PC-3 (cell line): ENCODE data around the gene NXPH2. TPM values are rescaled to one million over a fixed set of nuclear protein-coding genes. Genes with fewer than 3 reads are reported as not detected.
A peak's percentile ranks its signal among the peaks of the same experiment; 100 is the strongest.

Experiments used
- ATAC-seq: fragments of 200-7000 bp; cut with Tn5 transposase; 2 replicates; pipeline ENCODE4 v1.9.1; 2020; ENCODE audit warnings: mild to moderate bottlenecking, moderate library complexity
- BruUV-seq: library from RNA; stranded (reverse); fragments of 400-500 nt; replicated peaks from 2 replicates; lab custom pipeline; 2021; lab: Mats Ljungman, UMichigan
- CTCF ChIA-PET: fragments of 300-600 bp; sonication (Branson Sonifier 250); formaldehyde crosslinking; loops from one replicate; lab custom pipeline; 2022; ENCODE audit warnings: antibody characterized with exemption; lab: Charles Lee
- POLR2A ChIA-PET: fragments of 300-600 bp; sonication (Branson Sonifier 250); formaldehyde crosslinking; loops from one replicate; lab custom pipeline; 2022; ENCODE audit warnings: antibody characterized with exemption; ENCODE audit not compliant: unreplicated experiment; lab: Charles Lee
- DNase-seq: peaks from one replicate; pipeline ENCODE4 v3.0.0-alpha.2; 2015
- H2AFZ ChIP-seq: fragments of 300-600 bp; sonication (generic); 2 replicates; pipeline ENCODE4 v1.6.0; 2016; ENCODE audit warnings: antibody characterized with exemption, low read length
- H3F3A ChIP-seq: fragments of 300-600 bp; sonication (generic); one replicate; pipeline ENCODE4 v1.6.0; 2017; ENCODE audit warnings: antibody characterized with exemption, low read length, control low read depth, mild to moderate bottlenecking; ENCODE audit not compliant: unreplicated experiment
- H3K27ac ChIP-seq: fragments of 300-600 bp; sonication (generic); 2 replicates; pipeline ENCODE4 v1.5.1; 2016; ENCODE audit warnings: mild to moderate bottlenecking, low read length
- H3K27me3 ChIP-seq: fragments of 300-600 bp; sonication (generic); 2 replicates; pipeline ENCODE4 v1.6.1; 2016; ENCODE audit warnings: low read length, mixed read lengths
- H3K36me3 ChIP-seq: fragments of 300-600 bp; sonication (generic); 2 replicates; pipeline ENCODE4 v1.6.1; 2016; ENCODE audit warnings: low read depth, mixed run types, low read length, mixed read lengths
- H3K4me1 ChIP-seq: fragments of 300-600 bp; sonication (generic); 2 replicates; pipeline ENCODE4 v1.5.1; 2016; ENCODE audit warnings: low read length; ENCODE audit not compliant: insufficient read depth
- H3K4me2 ChIP-seq: fragments of 300-600 bp; sonication (generic); 2 replicates; pipeline ENCODE4 v1.6.0; 2016; ENCODE audit warnings: low read length
- H3K4me3 ChIP-seq: fragments of 300-600 bp; sonication (generic); 2 replicates; pipeline ENCODE4 v1.5.1; 2016; ENCODE audit warnings: mild to moderate bottlenecking, low read length, mixed read lengths
- H3K79me2 ChIP-seq: fragments of 300-600 bp; sonication (generic); 2 replicates; pipeline ENCODE4 v1.6.1; 2017; ENCODE audit warnings: low read length, mixed read lengths
- H3K9ac ChIP-seq: fragments of 300-600 bp; sonication (generic); 2 replicates; pipeline ENCODE4 v1.6.0; 2016; ENCODE audit warnings: mild to moderate bottlenecking, low read length
- H3K9me2 ChIP-seq: fragments of 300-600 bp; sonication (generic); replicated peaks from 2 replicates; pipeline ENCODE4 v1.6.1; 2016; ENCODE audit warnings: mixed run types, low read length, mixed read lengths
- H3K9me3 ChIP-seq: fragments of 300-600 bp; sonication (generic); 2 replicates; pipeline ENCODE4 v1.6.1; 2016; ENCODE audit warnings: low read length, mixed read lengths
- H4K20me1 ChIP-seq: fragments of 300-600 bp; sonication (generic); 2 replicates; pipeline ENCODE4 v1.6.1; 2016; ENCODE audit warnings: low read length, mixed read lengths
- CTCF ChIP-seq: fragments of 300-600 bp; sonication (generic); conservative IDR thresholded peaks from 2 replicates; pipeline ENCODE4 v1.5.1; 2017; ENCODE audit warnings: antibody characterized with exemption, low read depth, mild to moderate bottlenecking, low read length
- EZH2 ChIP-seq: fragments of 300-600 bp; sonication (generic); IDR thresholded peaks from one replicate; pipeline ENCODE4 v1.6.1; 2017; ENCODE audit warnings: antibody characterized with exemption, mild to moderate bottlenecking, low read length; ENCODE audit not compliant: unreplicated experiment
- EZH2phosphoT487 ChIP-seq: fragments of 300-600 bp; sonication (generic); IDR thresholded peaks from 2 replicates; pipeline ENCODE4 v1.6.1; 2018; ENCODE audit warnings: mild to moderate bottlenecking, antibody characterized with exemption, low read length, borderline replicate concordance
- intact Hi-C: fragments of 100-400 bp; cut with micrococcal nuclease; formaldehyde crosslinking; loops from 2 replicates; pipeline ENCODE4 v1.9.0; 2023
- total RNA-seq: library from RNA; depleted of rRNA; stranded (reverse); fragments of >200 nt; gene quantifications from 2 replicates; pipeline ENCODE4 v1.2.3, GENCODE V29; 2014

The NXPH2 gene
- total RNA-seq, 1 experiment from 2014 or later, result not detected

- CTCF ChIA-PET, result no interaction called here
These were observed 797 bp downstream of the NXPH2 start for GRCh38 chr2:138779406-138779780.

GRCh38 chr2:138777996-138778395, 2.2 kb downstream of the NXPH2 start:
- peaks cover 70% of the 10 kb centered on the region for H3K27me3 ChIP-seq
- TF ChIP-seq EZH2phosphoT487 (no peak), EZH2 (no peak), CTCF (no peak)
- ChIA-PET CTCF (no interaction called here), POLR2A (no interaction called here)
- no peak for ATAC-seq
- no peak overlapping the region for H3K27ac ChIP-seq
- H3F3A ChIP-seq, result no peaks in the 10 kb centered on the region
- no peak overlapping the region for H3K4me3 ChIP-seq
- peak; percentile 19 for DNase-seq
- H3K79me2 ChIP-seq, result no peaks in the 10 kb centered on the region
- H3K9ac ChIP-seq, result no peak overlapping the region
- no peaks in the 10 kb centered on the region for H4K20me1 ChIP-seq
- H3K9me3 ChIP-seq, result no peaks in the 10 kb centered on the region
- no peaks in the 10 kb centered on the region for H3K4me1 ChIP-seq
- H3K36me3 ChIP-seq, result no peaks in the 10 kb centered on the region
- intact Hi-C loops, result no loop called here
- no peak overlapping the region for H2AFZ ChIP-seq
- no peaks in the 10 kb centered on the region for H3K9me2 ChIP-seq
- no peak overlapping the region for H3K4me2 ChIP-seq
- no TSS peak for BruUV-seq

More at GRCh38 chr2:138779406-138779780, 797 bp downstream of the NXPH2 start:
- no peak for TF ChIP-seq EZH2phosphoT487
- TF ChIP-seq EZH2, result no peak
- TF ChIP-seq CTCF, result no peak
- H3K4me2 ChIP-seq, result no peak overlapping the region
- DNase-seq (no peak), ATAC-seq (no peak)
- peaks cover 71% of the 10 kb centered on the region for H3K27me3 ChIP-seq
- POLR2A ChIA-PET, result no interaction called here
- H3K9ac ChIP-seq, result no peak overlapping the region
- no peaks in the 10 kb centered on the region for H3K9me2 ChIP-seq
- no peaks in the 10 kb centered on the region for H3F3A ChIP-seq
- no peaks in the 10 kb centered on the region for H3K36me3 ChIP-seq
- intact Hi-C loops, result no loop called here
- H4K20me1 ChIP-seq, result no peaks in the 10 kb centered on the region
- no peak overlapping the region for H3K4me3 ChIP-seq
- no peaks in the 10 kb centered on the region for H3K9me3 ChIP-seq
- BruUV-seq, result no TSS peak
- no peak overlapping the region for H2AFZ ChIP-seq
- no peak overlapping the region for H3K27ac ChIP-seq
- H3K4me1 ChIP-seq, result no peaks in the 10 kb centered on the region
- H3K79me2 ChIP-seq, result no peaks in the 10 kb centered on the region

- Histone ChIP-seq H4K20me1 (no peaks in the 10 kb centered on the region), H3K36me3 (no peaks in the 10 kb centered on the region), H3K27ac (no peak overlapping the region), H3K9me3 (no peaks in the 10 kb centered on the region), H2AFZ (no peak overlapping the region), H3K4me1 (no peaks in the 10 kb centered on the region), H3K9me2 (no peaks in the 10 kb centered on the region), H3K9ac (no peak overlapping the region), H3K79me2 (no peaks in the 10 kb centered on the region), H3F3A (no peaks in the 10 kb centered on the region), H3K27me3 (peaks cover 54% of the 10 kb centered on the region), H3K4me3 (no peak overlapping the region), H3K4me2 (no peak overlapping the region)
- no peak for ATAC-seq
- intact Hi-C loops, result no loop called here
- POLR2A ChIA-PET, result no interaction called here
- TF ChIP-seq EZH2phosphoT487 (no peak), CTCF (no peak), EZH2 (no peak)
- no peak for DNase-seq
- BruUV-seq, result no TSS peak
- CTCF ChIA-PET, result no interaction called here
These were observed 4.5 kb downstream of the NXPH2 start for GRCh38 chr2:138775736-138776135.
